Aorta (tissue), 5 donors: ENCODE results near the gene NCBP3. TPM values are rescaled to one million over a fixed set of nuclear protein-coding genes. Genes with fewer than 3 reads are reported as not detected.

Experiments used
- ATAC-seq: fragments of 200-7000 bp; cut with Tn5 transposase; one replicate; pipeline ENCODE4 v1.9.1; 2022; ENCODE audit warnings: moderate library complexity; ENCODE audit not compliant: low FRiP score
- DNase-seq, 2 donors: peaks; one replicate each; pipeline ENCODE4 v3.0.0-alpha.2; 2020
- H3K27ac ChIP-seq, 2 donors: one replicate each; pipeline ENCODE4 v1.5.1; 2013; ENCODE audit warnings: low read length in 2 of 2, mild to moderate bottlenecking in 2 of 2, moderate library complexity in 2 of 2, control low read depth in 1 of 2, inconsistent platforms in 1 of 2, low read depth in 1 of 2
- H3K27me3 ChIP-seq, 2 donors: one replicate each; pipeline ENCODE4 v1.6.1; 2013; ENCODE audit warnings: control low read depth in 1 of 2, low read length in 1 of 2, mild to moderate bottlenecking in 1 of 2, moderate library complexity in 1 of 2; ENCODE audit not compliant: insufficient read depth in 2 of 2, control insufficient read depth in 1 of 2
- H3K36me3 ChIP-seq, 2 donors: one replicate each; pipeline ENCODE4 v1.6.1; 2013; ENCODE audit warnings: control low read depth in 1 of 2, low read length in 1 of 2, mild to moderate bottlenecking in 1 of 2; ENCODE audit not compliant: insufficient read depth in 2 of 2, control insufficient read depth in 1 of 2
- H3K4me1 ChIP-seq, 2 donors: one replicate each; pipeline ENCODE4 v1.6.1; 2013; ENCODE audit warnings: low read length in 2 of 2, control low read depth in 1 of 2, mild to moderate bottlenecking in 1 of 2, moderate library complexity in 1 of 2; ENCODE audit not compliant: insufficient read depth in 2 of 2, control insufficient read depth in 1 of 2
- H3K4me3 ChIP-seq, 2 donors: one replicate each; pipeline ENCODE4 v1.5.1; 2013; ENCODE audit warnings: low read length in 2 of 2, control low read depth in 1 of 2, mild to moderate bottlenecking in 1 of 2
- H3K9me3 ChIP-seq: one replicate; pipeline ENCODE4 v1.6.1; 2013; ENCODE audit warnings: mild to moderate bottlenecking, low read length; ENCODE audit not compliant: control insufficient read depth
- WGBS, 2 donors: extraction: QIAGEN DNeasy Blood & Tissue Kit; methylation state at CpG; one replicate each; pipeline ENCODE4 v1.1.7; 2013; 5-methylcytosine and 5-hydroxymethylcytosine counted together
- intact Hi-C, 2 donors: fragments of 100-400 bp; cut with DNase I; formaldehyde crosslinking; loops; one replicate each; pipeline versions ENCODE4 v1.14.2 to v1.15.0; 2022
- polyA plus RNA-seq, 2 donors: library from polyadenylated mRNA; stranded (reverse); fragments of 200-250 nt; gene quantifications; one replicate each; pipeline ENCODE4 v1.2.3, GENCODE V29; 2013
- total RNA-seq, 2 donors: library from RNA; stranded (reverse); fragmentation: NEBNext Ultra II Directional; extraction: Animal tissue kit (Norgen Biotek cat#: 25700); gene quantifications; one replicate each; pipeline ENCODE4 v1.2.1, GENCODE V29; 2021
- donor health status: healthy with polysubstance abuse.
- donor health status: Bipolar disorder and iron deficiency.
- donor health status: DM: no; HTN: no; CAD: no.
- donor health status: DM: no; HTN: no; CAD: no.
- donor health status: DM: yes; HTN: yes; CAD: no.

The NCBP3 gene
- total and polyA plus RNA-seq, 4 donors = 6.5 to 36.9 (median 23.6) TPM

DNA sequence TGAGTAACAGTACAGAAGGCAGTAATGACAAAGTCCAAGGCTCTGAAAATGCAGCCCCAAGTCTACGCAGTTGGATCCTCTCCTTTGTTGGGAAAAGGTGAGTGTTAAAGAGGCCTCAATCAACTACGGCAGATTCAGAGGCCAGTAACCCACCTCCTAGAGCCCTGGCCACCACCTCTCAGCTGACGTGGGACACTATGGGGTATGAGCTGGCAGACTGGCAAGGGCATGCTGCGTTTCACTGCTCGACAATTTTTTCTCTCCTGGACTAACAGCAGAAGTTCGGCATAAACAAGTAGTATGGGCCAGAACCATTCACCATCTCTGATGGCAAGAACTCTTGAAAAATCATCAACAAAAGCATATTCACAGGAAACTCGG, 17.2 kb downstream of the NCBP3 start:
- Histone ChIP-seq H3K4me3 (no peak overlapping the region), H3K36me3 (peaks cover 6% of the 10 kb centered on the region in 2 donors), H3K27me3 (no peaks in the 10 kb centered on the region), H3K4me1 (peaks cover 0 to 2% of the 10 kb centered on the region in 2 donors), H3K27ac (peak overlapping the region in 1 of 2 donors; percentile 8), H3K9me3 (no peaks in the 10 kb centered on the region)
- ATAC-seq (no peak), DNase-seq (no peak)
- WGBS, 2 donors = 74 to 84% methylated on average over 7 of the region's 7 CpGs
- intact Hi-C loops = no loop called here

DNA sequence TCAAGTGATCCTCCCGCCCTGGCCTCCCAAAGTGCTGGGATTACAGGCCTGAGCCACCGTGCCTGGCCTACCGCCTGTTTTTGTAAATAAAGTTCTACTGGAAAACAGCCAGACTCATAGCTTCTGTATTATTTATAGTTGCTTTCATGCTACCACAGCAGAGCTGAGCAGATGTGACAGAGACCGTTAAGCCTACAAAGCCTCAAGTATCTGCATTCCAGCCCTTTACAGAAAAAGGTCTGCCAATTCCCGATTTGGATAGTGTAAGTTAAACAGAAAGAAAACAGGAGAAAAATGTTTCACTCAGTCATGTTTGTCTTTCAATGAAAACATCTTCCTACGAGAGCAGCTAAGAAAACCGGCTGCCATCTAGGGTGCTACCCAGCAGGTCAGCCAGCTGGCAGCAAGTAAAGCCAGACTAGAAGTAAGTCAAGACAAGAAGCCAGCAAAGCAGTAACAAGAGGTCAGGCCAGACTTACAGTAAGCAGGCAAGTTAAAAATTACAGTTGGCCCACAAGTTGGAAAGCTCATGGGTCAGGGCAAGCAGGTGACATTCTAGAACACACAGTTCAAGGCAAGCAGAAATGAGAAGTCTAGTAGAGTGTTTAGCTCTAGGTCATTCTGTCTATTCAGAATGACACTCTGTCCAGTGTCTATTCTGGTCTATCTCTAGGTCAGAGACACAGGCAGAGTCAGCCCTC, 17.7 kb downstream of the NCBP3 start:
- no peak overlapping the region for H3K4me3 ChIP-seq
- H3K36me3 ChIP-seq = peaks cover 6% of the 10 kb centered on the region in 2 donors
- peak overlapping the region in 1 of 2 donors; percentile 8 for H3K27ac ChIP-seq
- no peak for DNase-seq
- no peaks in the 10 kb centered on the region for H3K9me3 ChIP-seq
- ATAC-seq = no peak
- intact Hi-C loops = no loop called here
- WGBS, 2 donors = 17 to 18% methylated on average over 7 of the region's 7 CpGs
- H3K27me3 ChIP-seq = no peaks in the 10 kb centered on the region
- H3K4me1 ChIP-seq = peaks cover 0 to 2% of the 10 kb centered on the region in 2 donors

DNA sequence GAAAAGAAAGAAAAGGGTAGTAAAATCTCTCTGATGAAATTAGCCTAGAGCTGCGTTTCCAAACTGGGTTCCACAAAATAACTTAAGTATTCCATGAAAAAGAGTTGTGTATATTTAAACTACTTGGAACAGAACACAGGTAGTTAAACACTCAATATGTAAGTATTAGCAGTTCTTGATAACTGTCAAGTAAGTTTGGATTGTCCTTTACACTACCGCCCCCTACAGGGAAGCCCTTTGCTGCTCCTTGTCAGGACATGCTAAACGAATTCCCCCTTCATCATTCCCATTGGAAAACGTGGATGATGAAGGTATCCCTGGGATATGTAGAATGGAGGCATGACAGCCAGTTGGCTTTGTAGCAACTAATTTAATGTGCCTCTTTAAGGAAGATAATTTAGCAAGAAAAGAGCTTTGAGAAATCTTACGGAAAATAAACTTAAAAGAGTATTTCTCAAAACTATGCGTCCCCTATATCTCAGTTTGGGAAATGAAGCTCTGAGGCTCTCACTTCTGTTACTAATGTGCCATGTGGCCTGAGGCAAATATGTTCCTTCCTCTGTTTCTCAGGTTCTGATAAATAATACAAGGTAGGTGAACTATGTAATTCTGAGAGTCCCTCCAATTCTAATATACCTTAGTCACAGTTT, 18.8 kb downstream of the NCBP3 start:
- Histone ChIP-seq H3K36me3 (peaks cover 6% of the 10 kb centered on the region in 2 donors), H3K4me3 (no peak overlapping the region), H3K9me3 (no peaks in the 10 kb centered on the region), H3K27ac (no peak overlapping the region), H3K27me3 (no peaks in the 10 kb centered on the region), H3K4me1 (peaks cover 0 to 2% of the 10 kb centered on the region in 2 donors)
- no peak for ATAC-seq
- WGBS, 2 donors = 69 to 70% methylated on average over 6 of the region's 6 CpGs
- no peak for DNase-seq
- intact Hi-C loops = no loop called here

DNA sequence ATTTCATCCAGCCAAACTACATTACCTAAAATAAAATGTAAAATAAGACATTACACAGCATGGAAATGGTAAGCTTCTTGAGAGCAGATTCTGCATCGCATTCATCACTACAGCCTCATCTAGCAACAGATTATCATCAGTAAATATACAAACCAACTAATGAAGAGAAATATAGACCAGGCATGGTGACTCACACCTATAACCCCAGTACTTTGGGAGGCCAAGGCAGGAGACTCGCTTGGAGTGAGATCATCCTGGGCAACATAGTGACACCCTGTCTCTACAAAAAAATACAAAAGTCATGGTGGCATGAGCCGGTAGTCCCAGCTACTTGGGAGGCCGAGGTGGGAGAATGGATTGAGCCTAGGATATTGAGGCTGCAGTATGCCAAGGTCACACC, 19.9 kb downstream of the NCBP3 start:
- Histone ChIP-seq H3K27me3 (no peaks in the 10 kb centered on the region), H3K9me3 (no peaks in the 10 kb centered on the region), H3K4me3 (no peak overlapping the region), H3K27ac (no peak overlapping the region), H3K36me3 (peaks cover 6% of the 10 kb centered on the region in 2 donors), H3K4me1 (peaks cover 0 to 2% of the 10 kb centered on the region in 2 donors)
- no peak for DNase-seq
- intact Hi-C loops = no loop called here
- WGBS, 2 donors = 88 to 90% methylated on average over 4 of the region's 4 CpGs
- no peak for ATAC-seq

DNA sequence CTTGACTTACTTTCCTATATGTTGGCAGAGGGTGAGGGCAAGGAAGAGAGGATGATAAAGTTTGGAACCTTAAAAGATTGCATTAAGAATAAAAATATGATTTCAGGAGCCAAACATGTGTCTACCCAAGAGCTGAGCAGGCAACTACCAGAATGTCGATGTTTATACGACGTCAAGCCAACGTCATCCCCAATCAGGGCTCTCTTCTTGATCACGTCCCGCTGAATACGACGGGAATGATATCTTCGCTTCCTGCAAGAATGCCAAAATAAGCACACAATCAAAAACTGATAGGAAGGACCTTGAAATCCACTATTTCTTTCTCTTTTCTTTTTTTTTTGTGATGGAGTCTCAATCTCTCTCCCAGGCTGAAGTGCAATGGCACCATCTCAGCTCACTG, 24.9 kb downstream of the NCBP3 start:
- H3K4me3 ChIP-seq = no peak overlapping the region
- H3K36me3 ChIP-seq = peaks cover 3 to 6% of the 10 kb centered on the region in 2 donors
- no peaks in the 10 kb centered on the region for H3K9me3 ChIP-seq
- ATAC-seq (no peak), DNase-seq (no peak)
- no peaks in the 10 kb centered on the region for H3K27me3 ChIP-seq
- no peaks in the 10 kb centered on the region for H3K4me1 ChIP-seq
- intact Hi-C loops = no loop called here
- H3K27ac ChIP-seq = no peak overlapping the region
- WGBS, 2 donors = 82 to 83% methylated on average over 9 of the region's 9 CpGs

DNA sequence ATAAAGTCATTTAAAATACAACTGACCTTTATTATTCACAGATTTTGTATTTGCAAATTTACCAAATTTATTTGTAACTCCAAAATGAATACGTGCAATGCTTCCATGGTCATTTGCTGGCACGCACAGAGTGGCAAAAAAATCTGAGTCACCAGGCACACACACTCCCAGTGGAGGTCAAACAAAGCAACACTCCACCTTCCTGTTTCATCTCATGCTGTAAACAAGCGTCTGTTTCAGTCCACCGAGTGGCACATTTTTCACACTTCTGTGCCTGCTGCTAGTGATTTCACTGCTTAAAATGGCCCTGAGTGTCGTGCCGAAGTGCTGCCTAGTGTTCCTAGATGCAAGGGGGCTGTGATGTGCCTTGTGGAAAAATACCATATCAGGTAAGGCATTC, 27.3 kb downstream of the NCBP3 start:
- 87 to 89% methylated on average over 6 of the region's 6 CpGs for WGBS, 2 donors
- intact Hi-C loops = no loop called here
- Histone ChIP-seq H3K4me3 (no peak overlapping the region), H3K36me3 (peaks cover 0 to 3% of the 10 kb centered on the region in 2 donors), H3K27me3 (no peaks in the 10 kb centered on the region), H3K4me1 (no peaks in the 10 kb centered on the region), H3K27ac (no peak overlapping the region), H3K9me3 (no peaks in the 10 kb centered on the region)
- no peak for ATAC-seq
- no peak for DNase-seq

DNA sequence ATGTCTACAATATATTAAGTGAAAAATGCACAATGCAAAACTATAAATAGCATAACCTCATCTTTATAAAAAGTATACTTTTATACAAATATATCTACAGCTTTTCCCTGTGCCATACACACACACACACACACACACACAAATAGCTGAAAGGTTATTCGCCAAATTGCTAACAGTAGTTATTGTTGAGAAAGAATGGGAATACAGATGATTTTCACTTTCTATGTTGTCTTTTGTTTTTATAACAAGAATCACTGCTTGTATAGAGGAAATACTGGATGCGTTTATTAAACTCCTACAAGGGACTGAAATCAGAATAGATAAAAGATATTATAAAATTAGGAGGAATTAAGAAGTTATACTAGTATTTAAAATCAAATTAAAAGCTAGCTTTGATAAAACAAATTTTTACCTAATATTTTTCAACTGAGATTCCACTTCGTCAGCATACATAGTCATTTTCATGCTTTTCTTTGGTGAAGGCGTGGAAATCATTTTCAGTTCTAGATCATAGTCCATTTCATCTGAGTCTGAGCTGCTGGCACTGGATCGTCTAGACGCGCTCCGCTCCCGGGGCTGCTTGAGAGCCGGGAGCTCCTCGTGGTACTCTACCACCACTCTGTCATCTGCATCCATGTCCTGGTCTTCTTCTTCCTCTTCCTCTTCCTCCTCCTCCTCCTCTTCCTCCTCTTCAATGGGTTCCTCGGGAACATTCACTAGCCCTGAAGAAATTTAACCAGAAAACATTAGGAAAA, 28.0 kb downstream of the NCBP3 start:
- intact Hi-C loops = no loop called here
- Histone ChIP-seq H3K27me3 (no peaks in the 10 kb centered on the region), H3K27ac (no peak overlapping the region), H3K4me1 (no peaks in the 10 kb centered on the region), H3K4me3 (no peak overlapping the region), H3K9me3 (no peaks in the 10 kb centered on the region), H3K36me3 (peaks cover 0 to 3% of the 10 kb centered on the region in 2 donors)
- DNase-seq (no peak), ATAC-seq (no peak)
- 90 to 92% methylated on average over 12 of the region's 12 CpGs for WGBS, 2 donors

DNA sequence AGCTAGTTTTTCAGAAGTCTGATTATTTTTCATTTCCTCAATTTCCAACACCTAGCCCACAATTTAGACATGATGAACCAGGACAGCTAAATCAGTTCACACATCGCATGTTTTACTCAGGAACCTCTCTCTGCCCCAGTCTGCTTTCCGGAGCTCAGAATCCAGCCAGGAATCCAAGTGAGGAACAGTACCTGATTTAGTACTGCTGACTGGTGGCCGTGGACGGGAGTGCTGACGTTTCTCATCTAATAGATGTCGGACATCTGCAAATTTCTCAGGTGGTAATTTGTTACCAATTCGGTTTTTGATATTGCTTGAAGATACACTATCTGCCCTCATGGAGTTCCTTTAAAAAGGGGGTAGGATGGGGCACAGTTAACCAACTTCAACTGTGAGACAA, 30.1 kb downstream of the NCBP3 start:
- Histone ChIP-seq H3K27me3 (no peaks in the 10 kb centered on the region), H3K4me1 (no peaks in the 10 kb centered on the region), H3K4me3 (no peak overlapping the region), H3K9me3 (no peaks in the 10 kb centered on the region), H3K27ac (no peak overlapping the region), H3K36me3 (peaks cover 1 to 3% of the 10 kb centered on the region in 2 donors)
- no peak for DNase-seq
- intact Hi-C loops = no loop called here
- no peak for ATAC-seq
- 83 to 88% methylated on average over 7 of the region's 7 CpGs for WGBS, 2 donors
